HepG2 (cell line): ENCODE measurements around the gene CFAP97D1. TPM values are rescaled to one million over a fixed set of nuclear protein-coding genes. Genes with fewer than 3 reads are reported as not detected.

Experiments used
- ARNT2 ChIP-seq: sonication (generic); formaldehyde crosslinking; IDR thresholded peaks from 2 replicates; pipeline ENCODE4 v1.8.0; 2022; ENCODE audit warnings: mild to moderate bottlenecking, low read depth, missing genetic modification reagents, moderate library complexity
- GATA4 ChIP-seq: sonication (generic); IDR thresholded peaks from 2 replicates; pipeline ENCODE4 v1.6.1; 2016; ENCODE audit warnings: antibody characterized with exemption, low read depth, borderline replicate concordance
- MAFF ChIP-seq: IDR thresholded peaks from 2 replicates; pipeline ENCODE4 v1.6.1; 2011; ENCODE audit warnings: low read depth, low read length, improper control_type of control experiment
- NR2F2 ChIP-seq: IDR thresholded peaks from 2 replicates; pipeline ENCODE4 v1.6.1; 2012; ENCODE audit warnings: low read depth, inconsistent platforms, borderline replicate concordance
- POLR2A ChIP-seq, 2 experiments: IDR thresholded peaks; 2 replicates each; pipeline ENCODE4 v1.6.1; 2011; ENCODE audit warnings: low read depth in 2 of 2, low read length in 2 of 2, mild to moderate bottlenecking in 1 of 2, moderate library complexity in 1 of 2; ENCODE audit not compliant: insufficient read depth in 1 of 2
- PTBP1 ChIP-seq: fragments of 200-400 bp; formaldehyde crosslinking; IDR thresholded peaks from 2 replicates; pipeline ENCODE4 v1.6.1; 2018; ENCODE audit warnings: low read length, low read depth; ENCODE audit not compliant: poor library complexity, severe bottlenecking
- SIX1 ChIP-seq: sonication (generic); formaldehyde crosslinking; IDR thresholded peaks from 2 replicates; pipeline ENCODE4 v1.4.0; 2020; ENCODE audit warnings: missing genetic modification reagents, borderline replicate concordance
- SMAD1 ChIP-seq: sonication (generic); formaldehyde crosslinking; IDR thresholded peaks from 2 replicates; pipeline ENCODE4 v1.4.0; 2020; ENCODE audit warnings: missing genetic modification reagents, low read depth, mild to moderate bottlenecking, borderline replicate concordance
- STAT5B ChIP-seq: sonication (generic); formaldehyde crosslinking; IDR thresholded peaks from 2 replicates; pipeline ENCODE4 v1.4.0; 2020; ENCODE audit warnings: missing genetic modification reagents
- ZNF3 ChIP-seq: IDR thresholded peaks from 2 replicates; pipeline ENCODE4 v1.7.0; 2017; ENCODE audit warnings: inconsistent platforms
- ZNF558 ChIP-seq: sonication (generic); formaldehyde crosslinking; IDR thresholded peaks from 2 replicates; pipeline ENCODE4 v1.9.0; 2022; ENCODE audit warnings: mild to moderate bottlenecking, missing genetic modification reagents, borderline replicate concordance
- ZNF768 ChIP-seq: sonication (generic); formaldehyde crosslinking; IDR thresholded peaks from 2 replicates; pipeline ENCODE4 v1.4.0; 2020; ENCODE audit warnings: missing genetic modification reagents
- ZNF841 ChIP-seq: sonication (generic); formaldehyde crosslinking; IDR thresholded peaks from 2 replicates; pipeline ENCODE4 v1.8.1; 2023; ENCODE audit warnings: missing genetic modification reagents, borderline replicate concordance
- polyA plus RNA-seq, 8 experiments: library from polyadenylated mRNA; depleted of rRNA in 3 of 8; stranded (reverse) in 7 of 8; unstranded in 1 of 8; fragments of >200 nt; fragmentation: Illumina TruSeq in 4 of 8; extraction: Trizol in 4 of 8; gene quantifications; 2 replicates each; pipeline versions ENCODE4 v1.2.1 to v1.2.3, GENCODE V29; 2011 to 2016; ENCODE audit warnings: low read depth in 4 of 8, missing spikeins in 1 of 8, mixed read lengths in 1 of 8; ENCODE audit not compliant: insufficient read depth in 1 of 8
- total RNA-seq, 5 experiments: library from RNA; depleted of rRNA; stranded (reverse); fragments of >200 nt; fragmentation: Illumina TruSeq; extraction: Trizol; gene quantifications; 2 replicates each; pipeline ENCODE4 v1.2.3, GENCODE V29; 2016; ENCODE audit warnings: low read depth in 1 of 5
- TF ChIP-seq, protein P1 (sequence below): sonication (generic); formaldehyde crosslinking; IDR thresholded peaks from 2 replicates; pipeline ENCODE4 v1.4.0; 2020; ENCODE audit warnings: missing genetic modification reagents, borderline replicate concordance
- TF ChIP-seq, protein P2 (sequence below): sonication (generic); formaldehyde crosslinking; IDR thresholded peaks from 2 replicates; pipeline ENCODE4 v1.5.0; 2020; ENCODE audit warnings: mild to moderate bottlenecking, missing genetic modification reagents
- TF ChIP-seq, protein P3 (sequence below): sonication (generic); formaldehyde crosslinking; IDR thresholded peaks from 2 replicates; pipeline ENCODE4 v1.5.0; 2020; ENCODE audit warnings: missing genetic modification reagents
- TF ChIP-seq, protein P4 (sequence below): sonication (generic); formaldehyde crosslinking; IDR thresholded peaks from 2 replicates; pipeline ENCODE4 v1.4.0; 2020; ENCODE audit warnings: mild to moderate bottlenecking, missing genetic modification reagents
- TF ChIP-seq, protein P5 (sequence below): sonication (generic); formaldehyde crosslinking; IDR thresholded peaks from 2 replicates; pipeline ENCODE4 v1.4.0; 2020; ENCODE audit warnings: missing genetic modification reagents

CFAP97D1 gene
- total and polyA plus RNA-seq, 2 of the 13 experiments (the other 11 are each of a cell fraction or from before 2014, with no cell fraction given) = 0.02 TPM; not detected in 1

DNA sequence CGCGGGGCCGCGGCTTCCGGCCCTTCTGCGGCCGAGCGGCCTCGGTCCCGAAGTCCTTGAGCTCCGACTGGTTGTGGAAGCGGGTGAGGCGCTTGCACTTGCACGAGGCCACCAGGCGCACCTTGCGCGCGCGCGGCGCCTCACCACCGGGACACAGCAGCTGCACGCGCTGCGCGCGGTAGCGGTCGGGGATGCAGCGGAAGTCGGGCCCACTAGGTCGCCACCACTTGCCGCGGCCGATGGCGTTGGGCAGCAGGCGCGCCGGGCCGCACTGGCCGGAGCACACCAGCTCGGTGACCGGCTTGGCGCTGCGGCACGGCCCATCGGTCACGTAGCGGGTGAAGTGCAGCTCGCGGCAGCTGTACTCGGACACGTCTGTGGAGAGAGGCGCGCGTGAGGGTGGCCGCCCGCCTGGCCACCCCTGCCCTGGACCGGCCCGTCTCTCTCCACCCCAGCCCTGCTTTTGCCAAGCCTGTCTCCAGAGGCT lies 24.8 kb upstream of the CFAP97D1 start (continued):
- TF ChIP-seq, protein P1, sequence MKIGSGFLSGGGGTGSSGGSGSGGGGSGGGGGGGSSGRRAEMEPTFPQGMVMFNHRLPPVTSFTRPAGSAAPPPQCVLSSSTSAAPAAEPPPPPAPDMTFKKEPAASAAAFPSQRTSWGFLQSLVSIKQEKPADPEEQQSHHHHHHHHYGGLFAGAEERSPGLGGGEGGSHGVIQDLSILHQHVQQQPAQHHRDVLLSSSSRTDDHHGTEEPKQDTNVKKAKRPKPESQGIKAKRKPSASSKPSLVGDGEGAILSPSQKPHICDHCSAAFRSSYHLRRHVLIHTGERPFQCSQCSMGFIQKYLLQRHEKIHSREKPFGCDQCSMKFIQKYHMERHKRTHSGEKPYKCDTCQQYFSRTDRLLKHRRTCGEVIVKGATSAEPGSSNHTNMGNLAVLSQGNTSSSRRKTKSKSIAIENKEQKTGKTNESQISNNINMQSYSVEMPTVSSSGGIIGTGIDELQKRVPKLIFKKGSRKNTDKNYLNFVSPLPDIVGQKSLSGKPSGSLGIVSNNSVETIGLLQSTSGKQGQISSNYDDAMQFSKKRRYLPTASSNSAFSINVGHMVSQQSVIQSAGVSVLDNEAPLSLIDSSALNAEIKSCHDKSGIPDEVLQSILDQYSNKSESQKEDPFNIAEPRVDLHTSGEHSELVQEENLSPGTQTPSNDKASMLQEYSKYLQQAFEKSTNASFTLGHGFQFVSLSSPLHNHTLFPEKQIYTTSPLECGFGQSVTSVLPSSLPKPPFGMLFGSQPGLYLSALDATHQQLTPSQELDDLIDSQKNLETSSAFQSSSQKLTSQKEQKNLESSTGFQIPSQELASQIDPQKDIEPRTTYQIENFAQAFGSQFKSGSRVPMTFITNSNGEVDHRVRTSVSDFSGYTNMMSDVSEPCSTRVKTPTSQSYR = no peak
- TF ChIP-seq ARNT2 (no peak; the same call in 1 of the 2 replicates), PTBP1 (no peak), NR2F2 (no peak), ZNF768 (CRISPR knock-in tag) (0 out of 2 replicates have a peak, but pooled peaks have one; percentile 41), POLR2A (IDR thresholded peaks at IDR 0.05; ENCODE audit: insufficient read depth in 1 of 2, low read depth in 2 of 2, low read length in 2 of 2) (no peak), ZNF558 (CRISPR knock-in tag) (no peak), GATA4 (no peak), SMAD1 (no peak), ZNF841 (CRISPR knock-in tag) (no peak), STAT5B (no peak), SIX1 (CRISPR knock-in tag) (no peak), ZNF3 (CRISPR knock-in tag) (no peak), MAFF (no peak)
- TF ChIP-seq, protein P2, sequence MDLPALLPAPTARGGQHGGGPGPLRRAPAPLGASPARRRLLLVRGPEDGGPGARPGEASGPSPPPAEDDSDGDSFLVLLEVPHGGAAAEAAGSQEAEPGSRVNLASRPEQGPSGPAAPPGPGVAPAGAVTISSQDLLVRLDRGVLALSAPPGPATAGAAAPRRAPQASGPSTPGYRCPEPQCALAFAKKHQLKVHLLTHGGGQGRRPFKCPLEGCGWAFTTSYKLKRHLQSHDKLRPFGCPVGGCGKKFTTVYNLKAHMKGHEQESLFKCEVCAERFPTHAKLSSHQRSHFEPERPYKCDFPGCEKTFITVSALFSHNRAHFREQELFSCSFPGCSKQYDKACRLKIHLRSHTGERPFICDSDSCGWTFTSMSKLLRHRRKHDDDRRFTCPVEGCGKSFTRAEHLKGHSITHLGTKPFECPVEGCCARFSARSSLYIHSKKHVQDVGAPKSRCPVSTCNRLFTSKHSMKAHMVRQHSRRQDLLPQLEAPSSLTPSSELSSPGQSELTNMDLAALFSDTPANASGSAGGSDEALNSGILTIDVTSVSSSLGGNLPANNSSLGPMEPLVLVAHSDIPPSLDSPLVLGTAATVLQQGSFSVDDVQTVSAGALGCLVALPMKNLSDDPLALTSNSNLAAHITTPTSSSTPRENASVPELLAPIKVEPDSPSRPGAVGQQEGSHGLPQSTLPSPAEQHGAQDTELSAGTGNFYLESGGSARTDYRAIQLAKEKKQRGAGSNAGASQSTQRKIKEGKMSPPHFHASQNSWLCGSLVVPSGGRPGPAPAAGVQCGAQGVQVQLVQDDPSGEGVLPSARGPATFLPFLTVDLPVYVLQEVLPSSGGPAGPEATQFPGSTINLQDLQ (CRISPR knock-in tag) = no peak
- TF ChIP-seq, protein P3, sequence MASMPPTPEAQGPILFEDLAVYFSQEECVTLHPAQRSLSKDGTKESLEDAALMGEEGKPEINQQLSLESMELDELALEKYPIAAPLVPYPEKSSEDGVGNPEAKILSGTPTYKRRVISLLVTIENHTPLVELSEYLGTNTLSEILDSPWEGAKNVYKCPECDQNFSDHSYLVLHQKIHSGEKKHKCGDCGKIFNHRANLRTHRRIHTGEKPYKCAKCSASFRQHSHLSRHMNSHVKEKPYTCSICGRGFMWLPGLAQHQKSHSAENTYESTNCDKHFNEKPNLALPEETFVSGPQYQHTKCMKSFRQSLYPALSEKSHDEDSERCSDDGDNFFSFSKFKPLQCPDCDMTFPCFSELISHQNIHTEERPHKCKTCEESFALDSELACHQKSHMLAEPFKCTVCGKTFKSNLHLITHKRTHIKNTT (CRISPR knock-in tag) = no peak
- TF ChIP-seq, protein P4, sequence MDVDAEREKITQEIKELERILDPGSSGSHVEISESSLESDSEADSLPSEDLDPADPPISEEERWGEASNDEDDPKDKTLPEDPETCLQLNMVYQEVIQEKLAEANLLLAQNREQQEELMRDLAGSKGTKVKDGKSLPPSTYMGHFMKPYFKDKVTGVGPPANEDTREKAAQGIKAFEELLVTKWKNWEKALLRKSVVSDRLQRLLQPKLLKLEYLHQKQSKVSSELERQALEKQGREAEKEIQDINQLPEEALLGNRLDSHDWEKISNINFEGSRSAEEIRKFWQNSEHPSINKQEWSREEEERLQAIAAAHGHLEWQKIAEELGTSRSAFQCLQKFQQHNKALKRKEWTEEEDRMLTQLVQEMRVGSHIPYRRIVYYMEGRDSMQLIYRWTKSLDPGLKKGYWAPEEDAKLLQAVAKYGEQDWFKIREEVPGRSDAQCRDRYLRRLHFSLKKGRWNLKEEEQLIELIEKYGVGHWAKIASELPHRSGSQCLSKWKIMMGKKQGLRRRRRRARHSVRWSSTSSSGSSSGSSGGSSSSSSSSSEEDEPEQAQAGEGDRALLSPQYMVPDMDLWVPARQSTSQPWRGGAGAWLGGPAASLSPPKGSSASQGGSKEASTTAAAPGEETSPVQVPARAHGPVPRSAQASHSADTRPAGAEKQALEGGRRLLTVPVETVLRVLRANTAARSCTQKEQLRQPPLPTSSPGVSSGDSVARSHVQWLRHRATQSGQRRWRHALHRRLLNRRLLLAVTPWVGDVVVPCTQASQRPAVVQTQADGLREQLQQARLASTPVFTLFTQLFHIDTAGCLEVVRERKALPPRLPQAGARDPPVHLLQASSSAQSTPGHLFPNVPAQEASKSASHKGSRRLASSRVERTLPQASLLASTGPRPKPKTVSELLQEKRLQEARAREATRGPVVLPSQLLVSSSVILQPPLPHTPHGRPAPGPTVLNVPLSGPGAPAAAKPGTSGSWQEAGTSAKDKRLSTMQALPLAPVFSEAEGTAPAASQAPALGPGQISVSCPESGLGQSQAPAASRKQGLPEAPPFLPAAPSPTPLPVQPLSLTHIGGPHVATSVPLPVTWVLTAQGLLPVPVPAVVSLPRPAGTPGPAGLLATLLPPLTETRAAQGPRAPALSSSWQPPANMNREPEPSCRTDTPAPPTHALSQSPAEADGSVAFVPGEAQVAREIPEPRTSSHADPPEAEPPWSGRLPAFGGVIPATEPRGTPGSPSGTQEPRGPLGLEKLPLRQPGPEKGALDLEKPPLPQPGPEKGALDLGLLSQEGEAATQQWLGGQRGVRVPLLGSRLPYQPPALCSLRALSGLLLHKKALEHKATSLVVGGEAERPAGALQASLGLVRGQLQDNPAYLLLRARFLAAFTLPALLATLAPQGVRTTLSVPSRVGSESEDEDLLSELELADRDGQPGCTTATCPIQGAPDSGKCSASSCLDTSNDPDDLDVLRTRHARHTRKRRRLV = no peak
- TF ChIP-seq, protein P5, sequence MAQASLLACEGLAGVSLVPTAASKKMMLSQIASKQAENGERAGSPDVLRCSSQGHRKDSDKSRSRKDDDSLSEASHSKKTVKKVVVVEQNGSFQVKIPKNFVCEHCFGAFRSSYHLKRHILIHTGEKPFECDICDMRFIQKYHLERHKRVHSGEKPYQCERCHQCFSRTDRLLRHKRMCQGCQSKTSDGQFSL (CRISPR knock-in tag) = no peak
